22Rv1 (cell line): Measurements from ENCODE around the gene MRPL9.

Experiments used
- ZFX ChIP-seq: fragments of 450-650 bp; IDR thresholded peaks from 2 replicates; pipeline ENCODE4 v1.6.1; 2017; ENCODE audit warnings: antibody characterized with exemption, borderline replicate concordance
- TF ChIP-seq, protein P1 (sequence below): fragments of 450-650 bp; IDR thresholded peaks from 2 replicates; pipeline ENCODE4 v1.5.1; 2017; ENCODE audit warnings: mild to moderate bottlenecking

DNA sequence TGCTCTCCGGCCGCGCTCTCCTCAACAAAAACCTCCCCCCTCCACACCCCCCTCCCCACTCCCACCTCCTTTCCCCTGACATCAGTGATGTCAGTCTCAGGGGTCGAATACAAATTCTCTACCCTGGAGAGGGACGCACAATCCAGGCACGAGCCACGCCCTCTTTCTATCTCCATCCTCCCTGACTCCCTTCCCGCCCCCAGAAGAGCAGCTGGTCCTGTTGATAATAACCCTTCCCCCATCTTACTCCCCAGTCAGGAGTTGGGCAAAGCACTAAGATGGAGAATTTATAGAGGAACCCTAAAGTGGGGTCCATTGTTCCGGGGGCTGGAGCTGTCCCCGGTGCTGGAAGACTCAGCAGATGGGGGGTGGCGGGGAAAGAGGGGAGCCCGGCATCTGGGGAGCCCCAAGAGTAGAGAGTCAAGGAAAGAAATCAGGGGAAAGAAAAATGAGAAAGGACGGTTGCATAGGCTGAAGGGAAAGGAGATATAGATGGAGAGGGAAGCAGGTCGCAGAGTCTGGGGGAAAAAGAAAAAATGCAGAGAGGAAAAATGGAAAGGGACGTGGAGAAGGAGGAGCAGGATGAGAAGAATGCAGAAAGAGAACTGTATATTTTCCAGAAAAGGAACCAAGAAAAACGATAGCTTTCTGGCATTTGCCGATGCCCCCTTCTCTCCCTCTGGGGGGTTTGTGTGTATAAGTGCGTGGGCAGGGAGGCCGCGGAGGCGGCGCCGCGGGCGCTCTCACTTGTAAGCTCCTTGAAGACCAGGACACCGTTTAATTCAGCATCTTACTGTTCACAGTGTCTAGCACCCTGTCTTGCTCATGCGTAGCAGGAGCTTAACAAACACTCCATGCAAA lies 46.3 kb downstream of the MRPL9 start, which contains the start of gene CELF3:
- TF ChIP-seq, protein P1, sequence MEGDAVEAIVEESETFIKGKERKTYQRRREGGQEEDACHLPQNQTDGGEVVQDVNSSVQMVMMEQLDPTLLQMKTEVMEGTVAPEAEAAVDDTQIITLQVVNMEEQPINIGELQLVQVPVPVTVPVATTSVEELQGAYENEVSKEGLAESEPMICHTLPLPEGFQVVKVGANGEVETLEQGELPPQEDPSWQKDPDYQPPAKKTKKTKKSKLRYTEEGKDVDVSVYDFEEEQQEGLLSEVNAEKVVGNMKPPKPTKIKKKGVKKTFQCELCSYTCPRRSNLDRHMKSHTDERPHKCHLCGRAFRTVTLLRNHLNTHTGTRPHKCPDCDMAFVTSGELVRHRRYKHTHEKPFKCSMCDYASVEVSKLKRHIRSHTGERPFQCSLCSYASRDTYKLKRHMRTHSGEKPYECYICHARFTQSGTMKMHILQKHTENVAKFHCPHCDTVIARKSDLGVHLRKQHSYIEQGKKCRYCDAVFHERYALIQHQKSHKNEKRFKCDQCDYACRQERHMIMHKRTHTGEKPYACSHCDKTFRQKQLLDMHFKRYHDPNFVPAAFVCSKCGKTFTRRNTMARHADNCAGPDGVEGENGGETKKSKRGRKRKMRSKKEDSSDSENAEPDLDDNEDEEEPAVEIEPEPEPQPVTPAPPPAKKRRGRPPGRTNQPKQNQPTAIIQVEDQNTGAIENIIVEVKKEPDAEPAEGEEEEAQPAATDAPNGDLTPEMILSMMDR = no peak
- no peak for TF ChIP-seq ZFX
